Motor neuron (in vitro differentiated cells): ENCODE measurements around the gene INO80. TPM values are rescaled to one million over a fixed set of nuclear protein-coding genes. Genes with fewer than 3 reads are reported as not detected.

ENCODE experiments used
- ATAC-seq, 8 experiments: fragments of 200-7000 bp; cut with Tn5 transposase; replicated peaks in 6 of 8; 2 replicates each; pipeline ENCODE4 v1.8.0; 2021; ENCODE audit warnings: mild to moderate bottlenecking in 8 of 8, moderate library complexity in 8 of 8
- H3K27ac ChIP-seq, 2 donors: fragments of 250-450 bp; sonication (Bioruptor Pico); 2 replicates each; pipeline ENCODE4 v1.9.0; 2021; ENCODE audit warnings: antibody characterized with exemption in 2 of 2, mild to moderate bottlenecking in 2 of 2, moderate library complexity in 1 of 2
- H3K4me1 ChIP-seq, 2 donors: fragments of 250-450 bp; sonication (Bioruptor Pico); replicated peaks in 1 of 2; 2 replicates each; pipeline ENCODE4 v1.6.1; 2021; ENCODE audit warnings: antibody characterized with exemption in 2 of 2, mild to moderate bottlenecking in 2 of 2, moderate library complexity in 1 of 2
- H3K4me3 ChIP-seq, 5 donors: fragments of 250-450 bp; sonication (Bioruptor Pico); 2 replicates each; pipeline ENCODE4 v1.9.0; 2021; ENCODE audit warnings: antibody characterized with exemption in 5 of 5, mild to moderate bottlenecking in 5 of 5, moderate library complexity in 4 of 5
- WGBS, 10 experiments: fragments of 450-650 bp; shearing (Covaris generic); methylation state at CpG; one replicate each; pipeline ENCODE4 v1.0.0; 2022; 5-methylcytosine and 5-hydroxymethylcytosine counted together
- in situ Hi-C, 9 experiments: fragments of 400-800 bp; cut with MboI; loops; one replicate each; pipeline ENCODE4 v1.15.0; 2021; ENCODE audit warnings: low sequenced_read_pairs in 9 of 9, low pct_unique_long_range_greater_than_20kb in 2 of 9; ENCODE audit not compliant: unreplicated experiment in 9 of 9
- total RNA-seq, 8 experiments: library from RNA; unstranded; fragments of 300-600 nt; gene quantifications; 2 replicates each; pipeline versions ENCODE4 v1.2.3 to v1.2.4, GENCODE V29; 2022

INO80 gene
- total RNA-seq, 8 experiments from 2014 or later, result 8.0 to 25.8 (median 11.9) TPM

DNA sequence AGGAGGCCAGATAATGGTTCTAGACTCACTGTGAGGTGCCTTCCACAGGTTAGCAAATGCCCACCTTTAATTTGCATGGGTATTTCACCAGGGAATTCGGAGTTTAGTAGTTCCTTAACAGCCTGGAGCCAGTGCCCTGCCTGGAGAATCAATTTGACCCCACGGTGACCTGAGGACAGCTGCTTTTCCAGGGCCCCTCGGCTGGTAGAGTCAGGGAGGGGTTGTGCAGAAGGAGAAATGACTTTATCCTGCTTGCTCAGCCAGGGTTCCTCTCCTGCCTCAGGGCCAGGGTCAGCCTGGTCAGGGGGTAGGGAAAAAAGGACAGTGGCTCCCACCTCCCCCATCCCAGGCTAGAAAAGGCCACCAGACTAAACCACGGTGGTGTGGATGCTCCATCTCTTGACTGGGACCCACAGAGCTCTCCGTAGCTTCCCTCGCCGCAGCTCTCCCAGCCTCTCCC, 175.0 kb downstream of the INO80 start:
- peak overlapping the region; percentile 83 to 86 for H3K27ac ChIP-seq
- in situ Hi-C loops, result no loop called here
- peak overlapping the region; percentile 26 to 43 (median 36) for H3K4me3 ChIP-seq
- 0 to 75% (median 0%) methylated on average over 1 to 2 of the region's 7 CpGs; no CpG with 5 or more reads in 7 of the 10 experiments for WGBS, 10 experiments
- peaks cover 27 to 38% of the 10 kb centered on the region in 2 donors for H3K4me1 ChIP-seq
- peak in 4 of 8 experiments; percentile 1 to 38 (median 26) for ATAC-seq

- no peak overlapping the region for H3K4me3 ChIP-seq
- H3K4me1 ChIP-seq, result peaks cover 27 to 38% of the 10 kb centered on the region in 2 donors
- no peak for ATAC-seq
- WGBS, 10 experiments, result 79 to 100% (median 93%) methylated on average over 1 to 7 of the region's 15 CpGs; no CpG with 5 or more reads in 6 of the 10 experiments
- peak overlapping the region; percentile 30 to 83 for H3K27ac ChIP-seq
- in situ Hi-C loops, result no loop called here
Observed at GRCh38 chr15:40940296-40940801, 175.7 kb downstream of the INO80 start.

- ATAC-seq, result no peak
- in situ Hi-C loops, result no loop called here
- Histone ChIP-seq H3K27ac (no peak overlapping the region), H3K4me3 (no peak overlapping the region), H3K4me1 (peaks cover 27 to 38% of the 10 kb centered on the region in 2 donors)
- WGBS, 10 experiments, result 86 to 100% (median 93%) methylated on average over 1 to 5 of the region's 6 CpGs; no CpG with 5 or more reads in 7 of the 10 experiments
Observed at GRCh38 chr15:40938536-40938870, 177.6 kb downstream of the INO80 start.

- Histone ChIP-seq H3K27ac (no peak overlapping the region), H3K4me1 (peaks cover 23 to 34% of the 10 kb centered on the region in 2 donors), H3K4me3 (no peak overlapping the region)
- in situ Hi-C loops, result no loop called here
- 40 to 69% (median 61%) methylated on average over 1 to 11 of the region's 19 CpGs; no CpG with 5 or more reads in 6 of the 10 experiments for WGBS, 10 experiments
- ATAC-seq, result peak in 1 of 8 experiments; percentile 3
Observed at GRCh38 chr15:40937762-40938535, 178.1 kb downstream of the INO80 start.

- Histone ChIP-seq H3K27ac (peak overlapping the region in 1 of 2 donors; percentile 45), H3K4me1 (peaks cover 21 to 35% of the 10 kb centered on the region in 2 donors), H3K4me3 (no peak overlapping the region)
- in situ Hi-C loops, result no loop called here
- 62 to 100% (median 78%) methylated on average over 1 to 6 of the region's 15 CpGs; no CpG with 5 or more reads in 3 of the 10 experiments for WGBS, 10 experiments
- ATAC-seq, result peak in 1 of 8 experiments; percentile 1
Observed at GRCh38 chr15:40936709-40937666, 179.1 kb downstream of the INO80 start.

DNA sequence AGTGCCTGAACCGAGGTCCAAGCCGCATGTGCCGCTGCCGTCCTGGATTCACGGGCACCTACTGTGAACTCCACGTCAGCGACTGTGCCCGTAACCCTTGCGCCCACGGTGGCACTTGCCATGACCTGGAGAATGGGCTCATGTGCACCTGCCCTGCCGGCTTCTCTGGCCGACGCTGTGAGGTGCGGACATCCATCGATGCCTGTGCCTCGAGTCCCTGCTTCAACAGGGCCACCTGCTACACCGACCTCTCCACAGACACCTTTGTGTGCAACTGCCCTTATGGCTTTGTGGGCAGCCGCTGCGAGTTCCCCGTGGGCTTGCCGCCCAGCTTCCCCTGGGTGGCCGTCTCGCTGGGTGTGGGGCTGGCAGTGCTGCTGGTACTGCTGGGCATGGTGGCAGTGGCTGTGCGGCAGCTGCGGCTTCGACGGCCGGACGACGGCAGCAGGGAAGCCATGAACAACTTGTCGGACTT, 179.8 kb downstream of the INO80 start:
- peaks cover 27 to 42% of the 10 kb centered on the region in 2 donors for H3K4me1 ChIP-seq
- H3K27ac ChIP-seq, result no peak overlapping the region
- WGBS, 10 experiments, result 60 to 95% (median 87%) methylated on average over 1 to 13 of the region's 31 CpGs; no CpG with 5 or more reads in 4 of the 10 experiments
- H3K4me3 ChIP-seq, result no peak overlapping the region
- ATAC-seq, result no peak
- in situ Hi-C loops, result no loop called here

GRCh38 chr15:40934457-40934856, 181.6 kb downstream of the INO80 start:
- Histone ChIP-seq H3K4me1 (peaks cover 23 to 31% of the 10 kb centered on the region in 2 donors), H3K4me3 (no peak overlapping the region), H3K27ac (no peak overlapping the region)
- 57 to 84% (median 65%) methylated on average over 1 to 6 of the region's 6 CpGs; no CpG with 5 or more reads in 1 of the 10 experiments for WGBS, 10 experiments
- in situ Hi-C loops, result no loop called here
- ATAC-seq, result no peak

- no peak overlapping the region for H3K4me3 ChIP-seq
- in situ Hi-C loops, result no loop called here
- 17 to 100% (median 86%) methylated on average over 1 to 2 of the region's 3 CpGs; no CpG with 5 or more reads in 2 of the 10 experiments for WGBS, 10 experiments
Observed at GRCh38 chr15:40933517-40933902, 182.6 kb downstream of the INO80 start.

GRCh38 chr15:40932649-40933516, 183.2 kb downstream of the INO80 start:
- Histone ChIP-seq H3K27ac (no peak overlapping the region), H3K4me1 (peaks cover 26 to 39% of the 10 kb centered on the region in 2 donors), H3K4me3 (no peak overlapping the region)
- no peak for ATAC-seq
- in situ Hi-C loops, result no loop called here
- 59 to 67% (median 62%) methylated on average over 1 to 6 of the region's 11 CpGs; no CpG with 5 or more reads in 6 of the 10 experiments for WGBS, 10 experiments

More at GRCh38 chr15:40933517-40933902, 182.6 kb downstream of the INO80 start:
- Histone ChIP-seq H3K4me1 (peaks cover 23 to 32% of the 10 kb centered on the region in 2 donors), H3K27ac (no peak overlapping the region)
- no peak for ATAC-seq

DNA sequence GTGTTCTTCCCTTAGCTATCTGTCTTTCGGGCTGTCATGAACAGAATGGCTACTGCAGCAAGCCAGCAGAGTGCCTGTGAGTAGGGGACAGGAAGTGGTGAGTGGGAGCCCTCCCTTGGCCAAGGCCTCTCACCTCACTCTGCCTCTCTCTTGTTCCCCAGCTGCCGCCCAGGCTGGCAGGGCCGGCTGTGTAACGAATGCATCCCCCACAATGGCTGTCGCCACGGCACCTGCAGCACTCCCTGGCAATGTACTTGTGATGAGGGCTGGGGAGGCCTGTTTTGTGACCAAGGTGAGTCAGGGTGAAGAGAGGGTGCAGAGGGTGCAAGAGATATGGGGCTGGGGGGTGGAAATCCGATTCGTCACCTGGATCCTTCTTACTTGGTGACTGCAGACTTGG, 183.9 kb downstream of the INO80 start:
- peak in 1 of 8 experiments; percentile 2 for ATAC-seq
- Histone ChIP-seq H3K27ac (no peak overlapping the region), H3K4me1 (peaks cover 28 to 40% of the 10 kb centered on the region in 2 donors), H3K4me3 (peak overlapping the region in 2 of 5 donors; percentile 55 to 68)
- WGBS, 10 experiments, result 17 to 83% (median 60%) methylated on average over 1 to 6 of the region's 8 CpGs; no CpG with 5 or more reads in 4 of the 10 experiments
- in situ Hi-C loops, result no loop called here

DNA sequence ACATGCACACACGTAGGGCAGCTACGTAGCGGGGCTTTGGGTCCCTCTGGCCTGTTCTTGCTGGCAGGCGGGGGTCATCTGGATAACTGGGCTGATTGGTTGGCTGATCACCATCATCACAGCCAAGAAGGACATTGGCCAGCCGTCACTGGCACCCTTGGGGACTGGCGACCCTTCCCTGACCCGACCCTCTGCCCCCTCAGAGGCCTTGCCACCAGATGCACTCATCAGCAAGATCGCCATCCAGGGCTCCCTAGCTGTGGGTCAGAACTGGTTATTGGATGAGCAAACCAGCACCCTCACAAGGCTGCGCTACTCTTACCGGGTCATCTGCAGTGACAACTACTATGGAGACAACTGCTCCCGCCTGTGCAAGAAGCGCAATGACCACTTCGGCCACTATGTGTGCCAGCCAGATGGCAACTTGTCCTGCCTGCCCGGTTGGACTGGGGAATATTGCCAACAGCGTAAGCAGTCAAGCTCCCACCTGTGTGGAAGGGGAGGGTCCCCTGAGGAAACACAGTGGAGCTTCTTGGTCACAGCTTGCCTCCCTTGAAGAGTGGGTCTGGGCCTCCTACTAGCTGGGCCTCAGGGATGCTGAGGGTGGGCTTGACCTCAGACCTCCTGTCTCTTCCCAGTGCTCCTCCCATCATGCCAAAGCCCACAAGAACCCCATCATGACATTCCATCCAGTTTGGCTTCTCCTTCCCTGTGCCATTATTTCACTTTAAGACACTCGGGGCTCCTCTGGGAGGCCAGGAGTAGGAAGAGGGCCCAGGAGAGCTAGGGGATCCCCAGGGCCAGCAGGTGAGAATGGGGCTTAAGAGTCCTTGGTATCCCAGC, 184.6 kb downstream of the INO80 start:
- in situ Hi-C loops, result no loop called here
- Histone ChIP-seq H3K4me3 (peak overlapping the region; percentile 46 to 68 (median 53)), H3K27ac (peak overlapping the region; percentile 1 to 63), H3K4me1 (peaks cover 31 to 41% of the 10 kb centered on the region in 2 donors)
- 33 to 85% (median 57%) methylated on average over 1 to 11 of the region's 16 CpGs; no CpG with 5 or more reads in 3 of the 10 experiments for WGBS, 10 experiments
- no peak for ATAC-seq
